HepG2 (cell line): ENCODE measurements around the gene KAZALD1. TPM values are rescaled to one million over a fixed set of nuclear protein-coding genes. Genes with fewer than 3 reads are reported as not detected.
A peak's percentile ranks its signal among the peaks of the same experiment; 100 is the strongest.

Experiments
- ASH2L ChIP-seq: fragments of 300-600, 200-600 bp; sonication (generic); IDR thresholded peaks from 2 replicates; pipeline ENCODE4 v1.7.0; 2017; ENCODE audit warnings: low read depth, mild to moderate bottlenecking, moderate library complexity, mixed read lengths, low read length; ENCODE audit not compliant: insufficient read length
- CSRNP1 ChIP-seq: sonication (generic); formaldehyde crosslinking; IDR thresholded peaks from 2 replicates; pipeline ENCODE4 v1.8.1; 2023; ENCODE audit warnings: mild to moderate bottlenecking, missing genetic modification reagents
- CTCF ChIP-seq: sonication (generic); formaldehyde crosslinking; IDR thresholded peaks from 2 replicates; pipeline ENCODE4 v1.5.0; 2020; ENCODE audit warnings: mild to moderate bottlenecking, missing genetic modification reagents, moderate library complexity
- ELF1 ChIP-seq: sonication (generic); formaldehyde crosslinking; IDR thresholded peaks from 2 replicates; pipeline ENCODE4 v1.4.0; 2020; ENCODE audit warnings: missing genetic modification reagents
- ETV5 ChIP-seq: IDR thresholded peaks from 2 replicates; pipeline ENCODE4 v1.6.1; 2018; ENCODE audit warnings: missing biosample characterization, missing genetic modification reagents, inconsistent platforms, borderline replicate concordance
- GATAD1 ChIP-seq: IDR thresholded peaks from 2 replicates; pipeline ENCODE4 v1.6.1; 2016; ENCODE audit warnings: missing genetic modification reagents, missing compliant biosample characterization
- GTF3A ChIP-seq: sonication (generic); formaldehyde crosslinking; conservative IDR thresholded peaks from 2 replicates; pipeline ENCODE4 v1.4.0; 2020; ENCODE audit warnings: mild to moderate bottlenecking, missing genetic modification reagents
- KDM5A ChIP-seq: fragments of 200-600 bp; sonication (generic); IDR thresholded peaks from 2 replicates; pipeline ENCODE4 v1.7.0; 2018; ENCODE audit warnings: antibody characterized with exemption, mild to moderate bottlenecking, low read length, borderline replicate concordance
- MAFG ChIP-seq: sonication (generic); formaldehyde crosslinking; IDR thresholded peaks from 2 replicates; pipeline ENCODE4 v1.5.1; 2020; ENCODE audit warnings: mild to moderate bottlenecking, missing genetic modification reagents
- MXD4 ChIP-seq: IDR thresholded peaks from 2 replicates; pipeline ENCODE4 v1.6.1; 2016; ENCODE audit warnings: mild to moderate bottlenecking, missing biosample characterization, missing genetic modification reagents
- MXI1 ChIP-seq: IDR thresholded peaks from 3 replicates; pipeline ENCODE4 v1.6.1; 2012; ENCODE audit warnings: low read depth, low read length, inconsistent platforms, borderline replicate concordance
- MYNN ChIP-seq: sonication (generic); formaldehyde crosslinking; IDR thresholded peaks from 2 replicates; pipeline ENCODE4 v1.4.0; 2020; ENCODE audit warnings: mild to moderate bottlenecking, low read depth, missing genetic modification reagents
- NPAS2 ChIP-seq: sonication (generic); formaldehyde crosslinking; IDR thresholded peaks from 2 replicates; pipeline ENCODE4 v1.8.0; 2022; ENCODE audit warnings: mild to moderate bottlenecking, missing genetic modification reagents, borderline replicate concordance
- NR2C2 ChIP-seq: sonication (generic); formaldehyde crosslinking; IDR thresholded peaks from 2 replicates; pipeline ENCODE4 v1.4.0; 2020; ENCODE audit warnings: missing genetic modification reagents, mild to moderate bottlenecking, moderate library complexity, borderline replicate concordance
- RAD21 ChIP-seq: fragments of 450-650 bp; formaldehyde crosslinking; IDR thresholded peaks from 2 replicates; pipeline ENCODE4 v1.5.0; 2020; ENCODE audit warnings: mild to moderate bottlenecking
- RBFOX2 ChIP-seq: fragments of 200-400 bp; formaldehyde crosslinking; IDR thresholded peaks from 2 replicates; pipeline ENCODE4 v1.6.1; 2017; ENCODE audit warnings: low read depth, mild to moderate bottlenecking, low read length
- RCOR2 ChIP-seq: IDR thresholded peaks from 2 replicates; pipeline ENCODE4 v1.6.1; 2016; ENCODE audit warnings: missing biosample characterization, missing genetic modification reagents
- SMAD3 ChIP-seq: sonication (generic); formaldehyde crosslinking; IDR thresholded peaks from 2 replicates; pipeline ENCODE4 v1.4.0; 2020; ENCODE audit warnings: missing genetic modification reagents
- SOX13 ChIP-seq, 3 experiments: fragments of 450-650 bp in 1 of 3; sonication (generic) in 1 of 3; formaldehyde crosslinking in 1 of 3; IDR thresholded peaks in 2 of 3; conservative IDR thresholded peaks in 1 of 3; 2 replicates each; pipeline versions ENCODE4 v1.5.0 to v1.6.1; 2016 to 2020; ENCODE audit warnings: antibody characterized with exemption in 1 of 3, mild to moderate bottlenecking in 1 of 3, missing compliant biosample characterization in 1 of 3, missing genetic modification reagents in 1 of 3, moderate library complexity in 1 of 3
- ZNF331 ChIP-seq: sonication (generic); formaldehyde crosslinking; IDR thresholded peaks from 2 replicates; pipeline ENCODE4 v1.4.0; 2020; ENCODE audit warnings: missing genetic modification reagents
- ZNF484 ChIP-seq: sonication (generic); formaldehyde crosslinking; IDR thresholded peaks from 2 replicates; pipeline ENCODE4 v1.5.1; 2020; ENCODE audit warnings: mild to moderate bottlenecking, low read depth, missing genetic modification reagents, borderline replicate concordance
- ZNF724P ChIP-seq: sonication (generic); formaldehyde crosslinking; IDR thresholded peaks from 2 replicates; pipeline ENCODE4 v1.8.0; 2022; ENCODE audit warnings: missing genetic modification reagents, borderline replicate concordance
- ZNF737 ChIP-seq: sonication (generic); formaldehyde crosslinking; IDR thresholded peaks from 2 replicates; pipeline ENCODE4 v1.5.0; 2020; ENCODE audit warnings: missing genetic modification reagents, mild to moderate bottlenecking, borderline replicate concordance
- ZNF761 ChIP-seq: sonication (generic); formaldehyde crosslinking; conservative IDR thresholded peaks from 2 replicates; pipeline ENCODE4 v1.4.0; 2020; ENCODE audit warnings: mild to moderate bottlenecking, missing genetic modification reagents
- ZNF839 ChIP-seq: sonication (generic); formaldehyde crosslinking; IDR thresholded peaks from 2 replicates; pipeline ENCODE4 v1.4.0; 2020; ENCODE audit warnings: missing genetic modification reagents, mild to moderate bottlenecking, borderline replicate concordance
- ZNF879 ChIP-seq: sonication (generic); formaldehyde crosslinking; IDR thresholded peaks from 2 replicates; pipeline ENCODE4 v1.8.1; 2023; ENCODE audit warnings: missing genetic modification reagents
- polyA plus RNA-seq, 8 experiments: library from polyadenylated mRNA; depleted of rRNA in 3 of 8; stranded (reverse) in 7 of 8; unstranded in 1 of 8; fragments of >200 nt; fragmentation: Illumina TruSeq in 4 of 8; extraction: Trizol in 4 of 8; gene quantifications; 2 replicates each; pipeline versions ENCODE4 v1.2.1 to v1.2.3, GENCODE V29; 2011 to 2016; ENCODE audit warnings: low read depth in 4 of 8, missing spikeins in 1 of 8, mixed read lengths in 1 of 8; ENCODE audit not compliant: insufficient read depth in 1 of 8
- total RNA-seq, 5 experiments: library from RNA; depleted of rRNA; stranded (reverse); fragments of >200 nt; fragmentation: Illumina TruSeq; extraction: Trizol; gene quantifications; 2 replicates each; pipeline ENCODE4 v1.2.3, GENCODE V29; 2016; ENCODE audit warnings: low read depth in 1 of 5

The KAZALD1 gene
- total and polyA plus RNA-seq, 2 of the 13 experiments (the other 11 are each of a cell fraction or from before 2014, with no cell fraction given) = 16.7 to 27.7 TPM

DNA sequence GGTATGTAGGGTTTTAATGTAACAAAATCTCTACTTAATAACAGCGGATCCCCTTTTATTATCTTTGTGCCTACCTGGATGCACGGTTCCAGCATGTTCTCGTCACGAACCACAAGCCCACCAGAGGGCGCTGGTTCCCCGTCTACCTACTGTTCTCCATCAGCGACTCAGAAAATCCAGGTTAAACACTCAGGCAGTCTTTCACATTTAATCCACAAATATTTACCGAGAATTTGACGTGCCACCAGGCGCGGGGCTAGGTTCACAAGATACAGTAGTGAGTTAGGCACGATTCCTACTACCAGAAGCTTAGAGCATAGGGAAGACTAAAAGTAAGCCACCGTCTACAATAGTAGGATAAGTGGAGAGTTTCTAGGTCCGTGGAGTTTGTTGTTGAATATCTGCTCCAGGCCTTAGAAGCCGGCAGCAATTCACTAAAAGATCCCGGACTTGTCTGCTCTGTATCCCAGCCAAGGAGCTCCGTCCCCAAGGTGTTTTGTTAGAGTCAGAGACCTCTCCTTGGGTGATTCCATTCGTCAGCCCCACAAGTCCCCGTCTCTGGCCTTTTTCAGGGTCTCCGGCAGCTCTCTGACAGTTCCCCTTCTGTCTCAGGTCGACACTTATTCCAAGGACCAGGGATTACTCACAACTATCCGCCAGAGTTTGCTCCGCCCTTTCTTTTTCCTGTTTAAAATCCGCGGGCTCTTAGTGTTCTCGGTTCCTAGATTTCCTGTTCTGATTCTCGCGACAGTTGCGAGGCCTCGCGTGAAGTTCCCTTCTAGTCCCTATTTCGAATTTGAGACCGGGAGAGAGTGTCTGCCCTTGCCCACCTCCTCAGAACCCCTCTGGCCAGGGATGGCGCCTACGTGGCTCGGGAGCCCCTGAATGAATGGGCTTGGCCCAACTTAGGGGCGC lies 1.5 kb upstream of the KAZALD1 start (continued):
- TF ChIP-seq MAFG (CRISPR knock-in tag) = no peak
- peak; percentile 67 for TF ChIP-seq ASH2L
- no peak for TF ChIP-seq RCOR2
- TF ChIP-seq MXD4 (CRISPR knock-in tag) = peak; percentile 0; the same call in 1 of the 2 replicates
- TF ChIP-seq ZNF484 (CRISPR knock-in tag) = no peak
- TF ChIP-seq GATAD1 (CRISPR knock-in tag) = peak; percentile 88
- TF ChIP-seq ZNF879 (CRISPR knock-in tag) = no peak
- TF ChIP-seq MXI1 = peak; percentile 1; the same call in 1 of the 3 replicates
- no peak for TF ChIP-seq CSRNP1 (CRISPR knock-in tag)
- no peak for TF ChIP-seq ZNF331 (CRISPR knock-in tag)
- TF ChIP-seq NR2C2 (CRISPR knock-in tag) = no peak
- no peak for TF ChIP-seq MYNN (CRISPR knock-in tag)
- peak; percentile 54; the same call in 1 of the 2 replicates for TF ChIP-seq SMAD3 (CRISPR knock-in tag)
- no peak for TF ChIP-seq NPAS2
- TF ChIP-seq ZNF761 (CRISPR knock-in tag) = 0 out of 2 replicates have a peak, but pooled peaks have one; percentile 42
- TF ChIP-seq ETV5 (CRISPR knock-in tag) = no peak; the same call in 1 of the 2 replicates
- peak; percentile 95 for TF ChIP-seq KDM5A
- TF ChIP-seq ZNF839 (CRISPR knock-in tag) = 0 out of 2 replicates have a peak, but pooled peaks have one; percentile 11
- peak; percentile 88 for TF ChIP-seq RAD21 (CRISPR knock-in tag)
- TF ChIP-seq ZNF737 (CRISPR knock-in tag) = no peak
- no peak for TF ChIP-seq RBFOX2
- TF ChIP-seq SOX13 (IDR thresholded peaks at IDR 0.05) = no peak
- TF ChIP-seq SOX13 (CRISPR knock-in tag; conservative IDR thresholded peaks at IDR 0.05 in 1 of 2, IDR thresholded peaks at IDR 0.05 in 1 of 2) = no peak
- TF ChIP-seq GTF3A (CRISPR knock-in tag) = no peak
- peak; percentile 76 for TF ChIP-seq ELF1 (CRISPR knock-in tag)
- peak; percentile 89 for TF ChIP-seq CTCF (CRISPR knock-in tag)
- TF ChIP-seq ZNF724P = 0 out of 2 replicates have a peak, but pooled peaks have one; percentile 2
